Left lung (tissue), 10 donors: ENCODE data around the gene PAX5. TPM values are rescaled to one million over a fixed set of nuclear protein-coding genes. Genes with fewer than 3 reads are reported as not detected.

Experiments
- ATAC-seq: fragments of 200-7000 bp; cut with Tn5 transposase; one replicate; pipeline ENCODE4 v1.9.1; 2020; ENCODE audit warnings: moderate library complexity
- DNase-seq, 4 donors: peaks; one replicate each; pipeline ENCODE4 v3.0.0-alpha.2; 2013 to 2020
- H3K27ac ChIP-seq, 2 donors: fragments of 200-600 bp; sonication (generic) in 1 of 2; one replicate each; pipeline versions ENCODE4 v1.5.0 to v1.8.0; 2020 to 2021
- H3K27me3 ChIP-seq, 2 donors: fragments of 200-600 bp; sonication (generic) in 1 of 2; one replicate each; pipeline versions ENCODE4 v1.5.0 to v1.8.0; 2020 to 2021
- H3K36me3 ChIP-seq, 2 donors: fragments of 200-600 bp; sonication (generic) in 1 of 2; one replicate each; pipeline versions ENCODE4 v1.5.0 to v1.8.0; 2020 to 2021
- H3K4me1 ChIP-seq, 2 donors: fragments of 200-600 bp; one replicate each; pipeline ENCODE4 v1.8.0; 2021
- H3K4me3 ChIP-seq, 2 donors: fragments of 200-600 bp; sonication (generic) in 1 of 2; one replicate each; pipeline versions ENCODE4 v1.5.0 to v1.8.0; 2020 to 2021; ENCODE audit warnings: mild to moderate bottlenecking in 1 of 2
- H3K9me3 ChIP-seq, 2 donors: fragments of 200-600 bp; sonication (generic) in 1 of 2; one replicate each; pipeline versions ENCODE4 v1.5.0 to v1.8.0; 2020 to 2021
- CTCF ChIP-seq, 2 donors: fragments of 200-600 bp; sonication (generic) in 1 of 2; IDR thresholded peaks; one replicate each; pipeline versions ENCODE4 v1.5.0 to v1.8.0; 2021; ENCODE audit warnings: antibody characterized with exemption in 2 of 2
- intact Hi-C, 2 donors: fragments of 100-400 bp; cut with DNase I; formaldehyde crosslinking; loops; one replicate each; pipeline versions ENCODE4 v1.11.2 to v1.14.2; 2022
- polyA plus RNA-seq, 6 donors: library from polyadenylated mRNA; unstranded; fragments of 120-200 nt; gene quantifications; one replicate each; pipeline ENCODE4 v1.2.1, GENCODE V29; 2013; ENCODE audit not compliant: insufficient read length in 6 of 6
- total RNA-seq, 2 donors: library from RNA; stranded (reverse); fragmentation: NEBNext Ultra II Directional; extraction: Animal tissue kit (Norgen Biotek cat#: 25700); gene quantifications; one replicate each; pipeline ENCODE4 v1.2.1, GENCODE V29; 2021
- donor health status: DM: no; HTN: yes; CAD: no.
- donor health status: DM: no; HTN: no; CAD: no.

PAX5 gene
- total and polyA plus RNA-seq, 8 donors = 0.03 to 0.65 (median 0.13) TPM

- H3K36me3 ChIP-seq = no peaks in the 10 kb centered on the region
- no peak overlapping the region for H3K27ac ChIP-seq
- no peaks in the 10 kb centered on the region for H3K9me3 ChIP-seq
- no peak for TF ChIP-seq CTCF (IDR thresholded peaks at IDR 0.05)
- DNase-seq = no peak
- intact Hi-C loops = no loop called here
- H3K4me3 ChIP-seq = no peak overlapping the region
- H3K4me1 ChIP-seq = no peaks in the 10 kb centered on the region
- ATAC-seq = no peak
- H3K27me3 ChIP-seq = peaks cover 0 to 23% of the 10 kb centered on the region in 2 donors
Measured at GRCh38 chr9:36827593-36827992, 206.5 kb downstream of the PAX5 start.

DNA sequence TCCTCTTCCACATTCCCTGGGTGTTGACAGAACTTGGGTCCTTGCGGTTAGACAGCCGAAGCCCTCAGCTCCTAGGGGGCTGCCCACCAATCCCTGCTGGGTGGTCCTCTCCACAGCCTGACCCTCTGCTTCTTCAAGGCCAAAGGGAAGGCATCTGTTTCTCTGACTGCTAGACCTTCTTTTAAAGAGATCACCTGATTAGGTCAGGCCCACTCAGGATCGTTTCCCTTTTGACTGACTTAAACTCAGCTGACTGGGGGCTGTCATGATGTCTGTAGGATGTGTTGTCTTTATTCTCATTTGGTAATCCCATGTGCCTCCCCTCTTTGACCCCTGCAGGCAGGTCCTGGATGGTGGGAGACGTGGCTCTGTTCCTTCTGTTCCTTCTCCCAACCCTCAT, 207.5 kb downstream of the PAX5 start:
- Histone ChIP-seq H3K27ac (no peak overlapping the region), H3K27me3 (peaks cover 0 to 23% of the 10 kb centered on the region in 2 donors), H3K9me3 (no peaks in the 10 kb centered on the region), H3K4me3 (no peak overlapping the region), H3K36me3 (no peaks in the 10 kb centered on the region), H3K4me1 (no peaks in the 10 kb centered on the region)
- ATAC-seq (no peak), DNase-seq (no peak)
- intact Hi-C loops = no loop called here
- TF ChIP-seq CTCF (IDR thresholded peaks at IDR 0.05) = no peak

DNA sequence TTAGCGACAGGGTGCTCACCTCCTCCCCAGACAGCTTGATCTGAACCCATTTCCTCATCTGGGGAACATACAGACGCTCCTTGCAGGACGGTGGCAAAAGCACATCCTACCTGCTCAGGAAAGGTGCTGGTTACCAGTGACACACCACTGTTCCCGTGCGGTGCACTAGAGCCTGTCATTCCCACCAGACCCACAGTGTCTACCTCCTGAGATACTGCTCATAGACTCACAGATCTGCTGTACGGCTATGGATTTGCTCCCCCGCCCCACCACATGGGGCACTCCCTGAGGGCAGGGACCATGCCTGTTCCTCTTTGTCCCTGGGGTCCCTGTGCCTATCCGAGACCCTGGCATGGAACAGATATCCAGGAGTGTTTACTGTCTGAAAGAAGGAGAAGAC, 208.9 kb downstream of the PAX5 start:
- DNase-seq (no peak), ATAC-seq (no peak)
- Histone ChIP-seq H3K4me3 (no peak overlapping the region), H3K4me1 (no peaks in the 10 kb centered on the region), H3K27ac (no peak overlapping the region), H3K27me3 (peaks cover 0 to 34% of the 10 kb centered on the region in 2 donors), H3K36me3 (no peaks in the 10 kb centered on the region), H3K9me3 (no peaks in the 10 kb centered on the region)
- intact Hi-C loops = no loop called here
- no peak for TF ChIP-seq CTCF (IDR thresholded peaks at IDR 0.05)

GRCh38 chr9:36823934-36824333, 210.1 kb downstream of the PAX5 start:
- Histone ChIP-seq H3K36me3 (no peaks in the 10 kb centered on the region), H3K27ac (no peak overlapping the region), H3K4me3 (no peak overlapping the region), H3K27me3 (peaks cover 11 to 46% of the 10 kb centered on the region in 2 donors), H3K4me1 (no peaks in the 10 kb centered on the region), H3K9me3 (no peaks in the 10 kb centered on the region)
- no peak for ATAC-seq
- TF ChIP-seq CTCF (IDR thresholded peaks at IDR 0.05) = no peak
- intact Hi-C loops = no loop called here
- DNase-seq = no peak

DNA sequence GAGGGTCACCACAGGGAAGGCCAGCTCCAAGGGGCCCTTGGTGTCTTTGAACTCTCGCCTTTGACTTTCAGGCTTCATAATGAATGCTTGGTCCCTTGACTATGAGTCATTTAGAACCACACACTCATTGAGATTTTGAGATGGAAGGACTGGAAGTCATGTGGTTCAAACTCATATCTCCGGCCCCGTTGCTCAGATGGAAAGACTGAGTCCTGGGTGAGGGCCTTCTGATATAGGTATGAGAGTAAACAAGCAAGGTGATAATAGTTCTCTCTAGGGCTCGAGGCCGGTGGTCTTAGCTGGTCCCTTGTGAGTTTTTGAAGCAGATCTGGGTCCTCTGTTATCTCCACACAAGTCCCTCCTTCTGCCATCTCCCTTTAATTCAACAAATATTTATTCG, 210.6 kb downstream of the PAX5 start:
- intact Hi-C loops = no loop called here
- H3K36me3 ChIP-seq = no peaks in the 10 kb centered on the region

More for the DNA sequence above, 210.6 kb downstream of the PAX5 start:
- no peak overlapping the region for H3K4me3 ChIP-seq
- DNase-seq (no peak), ATAC-seq (no peak)
- H3K4me1 ChIP-seq = no peaks in the 10 kb centered on the region
- no peak overlapping the region for H3K27ac ChIP-seq
- peaks cover 11 to 51% of the 10 kb centered on the region in 2 donors for H3K27me3 ChIP-seq
- no peak for TF ChIP-seq CTCF (IDR thresholded peaks at IDR 0.05)
- H3K9me3 ChIP-seq = no peaks in the 10 kb centered on the region
